ENCODE measurements around the gene SPECC1L. TPM values are rescaled to one million over a fixed set of nuclear protein-coding genes. Genes with fewer than 3 reads are reported as not detected.

Gene SPECC1L
- total and polyA plus RNA-seq, 10 of the 15 experiments (the other 5 are each of a cell fraction or from before 2014, with no cell fraction given) = 1.9 to 40.6 (median 19.1) TPM

DNA sequence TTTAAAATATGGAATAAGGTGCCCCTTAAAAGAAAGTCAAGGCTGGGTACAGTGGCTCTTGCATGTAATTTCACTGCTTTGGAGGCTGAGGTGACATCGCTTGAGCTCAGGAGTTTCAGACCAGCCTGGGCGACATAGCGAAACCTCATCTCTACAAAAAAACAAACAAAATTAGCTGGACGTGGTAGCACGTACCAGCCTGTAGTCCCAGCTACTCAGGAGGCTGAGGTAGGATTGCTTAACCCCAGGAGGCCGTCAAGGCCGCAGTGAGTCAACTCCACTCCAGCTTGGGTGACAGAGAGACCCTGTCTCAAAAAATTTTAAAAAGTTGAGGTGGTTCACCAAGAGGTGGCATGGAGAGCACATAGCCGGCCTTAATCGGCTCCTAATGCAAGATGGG lies 139.1 kb downstream of the SPECC1L start:
- no TSS peak for BruUV-seq (replicated peaks)
- DNase-seq (ENCODE audit: low read depth, low spot score) (no peak), ATAC-seq (no peak; the same call in 2 of the 3 replicates), FAIRE-seq (no peak)
- Histone ChIP-seq H3K79me2 (ENCODE audit: control insufficient read depth, insufficient read depth, low read length) (no peaks in the 10 kb centered on the region), H4K20me1 (ENCODE audit: control insufficient read depth, insufficient read depth) (no peaks in the 10 kb centered on the region), H2AFZ (ENCODE audit: control insufficient read depth, low read depth, low read length) (no peak overlapping the region), H3K4me1 (ENCODE audit: control insufficient read depth, insufficient read depth, low read length) (peaks cover 10% of the 10 kb centered on the region), H3K27ac (ENCODE audit: control insufficient read depth, insufficient read depth) (no peak overlapping the region), H3K9ac (ENCODE audit: control insufficient read depth, insufficient read depth, low read length) (no peak overlapping the region), H3K4me2 (ENCODE audit: control insufficient read depth, insufficient read depth) (no peak overlapping the region), H3K4me3 (no peak overlapping the region), H3K27me3 (replicated peaks in 1 of 2; ENCODE audit: control insufficient read depth in 2 of 2, insufficient read depth in 2 of 2, low read length in 1 of 2) (no peaks in the 10 kb centered on the region), H3K36me3 (ENCODE audit: control insufficient read depth in 2 of 2, insufficient read depth in 2 of 2, low read length in 1 of 2) (peaks cover 4 to 19% of the 10 kb centered on the region in 2 experiments), H3K9me3 (replicated peaks; ENCODE audit: control insufficient read depth, insufficient read depth, low read length) (no peaks in the 10 kb centered on the region)
- WGBS (ENCODE audit: insufficient coverage, insufficient replicate concordance, low lambda C conversion rate, missing lambda C conversion rate) = 83% methylated on average over 9 of the region's 9 CpGs
- 0 out of 2 replicates have a peak, but pooled peaks have one; percentile 24 for TF ChIP-seq MLLT1 (IDR thresholded peaks at IDR 0.05)
- no peak for TF ChIP-seq KLF5 (IDR thresholded peaks at IDR 0.05; ENCODE audit: partially characterized antibody)
- TF ChIP-seq SP1 (IDR thresholded peaks at IDR 0.05; ENCODE audit: low read depth, low read length) = no peak
- 0 out of 2 replicates have a peak, but pooled peaks have one; percentile 28 for TF ChIP-seq PKNOX1 (IDR thresholded peaks at IDR 0.05)
- ChIA-PET CTCF (interaction anchor here (0.8 to 1.8 kb wide), 6 partner anchors 8 to 112 kb away, joined by 3 to 6 read pairs (median 4); no protein-coding TSS in a partner anchor), POLR2A (interaction anchor here (1.0 kb wide), 1 partner anchor 151 kb away, joined by 6 read pairs; no protein-coding TSS in a partner anchor), RAD21 (ENCODE audit: unreplicated experiment) (interaction anchor here (1.2 to 1.9 kb wide), 5 partner anchors 10 to 98 kb away, joined by 3 to 5 read pairs (median 4); no protein-coding TSS in a partner anchor), SMC1A (ENCODE audit: uncharacterized antibody, unreplicated experiment) (interaction anchor here (0.6 to 1.6 kb wide), 5 partner anchors 9 to 120 kb away, joined by 3 to 5 read pairs (median 3); no protein-coding TSS in a partner anchor)
- intact Hi-C loops (cut with micrococcal nuclease; ENCODE audit: unreplicated experiment) = no loop called here
- in situ Hi-C loops (cut with MboI) = no loop called here
